AG10803 (cell line): Measurements from ENCODE around the gene SPSB1.

Source experiments
- DNase-seq: peaks from one replicate; pipeline ENCODE4 v3.0.0; 2010; ENCODE audit warnings: low read depth
- H3K4me3 ChIP-seq: 2 replicates; pipeline ENCODE4 v1.5.1; 2011; ENCODE audit warnings: mild to moderate bottlenecking, low read length, control low read depth
- CTCF ChIP-seq: conservative IDR thresholded peaks from 2 replicates; pipeline ENCODE4 v1.5.1; 2011; ENCODE audit warnings: mild to moderate bottlenecking, low read length, control low read depth, inconsistent platforms

Gene SPSB1

GRCh38 chr1:9319208-9319788 lies 26.6 kb downstream of the SPSB1 start:
- no peak for DNase-seq
- TF ChIP-seq CTCF, result no peak
- no peak overlapping the region for H3K4me3 ChIP-seq

GRCh38 chr1:9319789-9320519 lies 27.3 kb downstream of the SPSB1 start:
- DNase-seq, result no peak
- TF ChIP-seq CTCF, result no peak
- no peak overlapping the region for H3K4me3 ChIP-seq

- no peak overlapping the region for H3K4me3 ChIP-seq
- no peak for DNase-seq
- no peak for TF ChIP-seq CTCF
These were observed 28.1 kb downstream of the SPSB1 start for GRCh38 chr1:9320520-9321479.

- DNase-seq, result peak; percentile 36
- H3K4me3 ChIP-seq, result no peak overlapping the region
- no peak for TF ChIP-seq CTCF
These were observed 28.8 kb downstream of the SPSB1 start for GRCh38 chr1:9321480-9321849.

- TF ChIP-seq CTCF, result no peak
- no peak for DNase-seq
- H3K4me3 ChIP-seq, result no peak overlapping the region
These were observed 29.4 kb downstream of the SPSB1 start for GRCh38 chr1:9321986-9322660.

GRCh38 chr1:9322661-9323244 lies 30.1 kb downstream of the SPSB1 start:
- TF ChIP-seq CTCF, result no peak
- DNase-seq, result no peak
- H3K4me3 ChIP-seq, result no peak overlapping the region
